A549 treated with dexamethasone at 1 μM for 4 hours (cell line): Measurements from ENCODE around the gene ZDHHC23. TPM values are rescaled to one million over a fixed set of nuclear protein-coding genes. Genes with fewer than 3 reads are reported as not detected.

ENCODE experiments used
- total RNA-seq: library from RNA; stranded (reverse); fragments of 200-300 nt; extraction: Qiagen RNA extraction; gene quantifications from 5 replicates; pipeline ENCODE4 v1.2.3, GENCODE V29; 2022

Gene ZDHHC23, protein sequence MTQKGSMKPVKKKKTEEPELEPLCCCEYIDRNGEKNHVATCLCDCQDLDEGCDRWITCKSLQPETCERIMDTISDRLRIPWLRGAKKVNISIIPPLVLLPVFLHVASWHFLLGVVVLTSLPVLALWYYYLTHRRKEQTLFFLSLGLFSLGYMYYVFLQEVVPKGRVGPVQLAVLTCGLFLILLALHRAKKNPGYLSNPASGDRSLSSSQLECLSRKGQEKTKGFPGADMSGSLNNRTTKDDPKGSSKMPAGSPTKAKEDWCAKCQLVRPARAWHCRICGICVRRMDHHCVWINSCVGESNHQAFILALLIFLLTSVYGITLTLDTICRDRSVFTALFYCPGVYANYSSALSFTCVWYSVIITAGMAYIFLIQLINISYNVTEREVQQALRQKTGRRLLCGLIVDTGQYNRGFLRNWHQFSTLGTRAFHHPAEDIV
- total RNA-seq = 2.4 to 4.0 TPM (median 3.5 TPM) in 5 replicates

DNA sequence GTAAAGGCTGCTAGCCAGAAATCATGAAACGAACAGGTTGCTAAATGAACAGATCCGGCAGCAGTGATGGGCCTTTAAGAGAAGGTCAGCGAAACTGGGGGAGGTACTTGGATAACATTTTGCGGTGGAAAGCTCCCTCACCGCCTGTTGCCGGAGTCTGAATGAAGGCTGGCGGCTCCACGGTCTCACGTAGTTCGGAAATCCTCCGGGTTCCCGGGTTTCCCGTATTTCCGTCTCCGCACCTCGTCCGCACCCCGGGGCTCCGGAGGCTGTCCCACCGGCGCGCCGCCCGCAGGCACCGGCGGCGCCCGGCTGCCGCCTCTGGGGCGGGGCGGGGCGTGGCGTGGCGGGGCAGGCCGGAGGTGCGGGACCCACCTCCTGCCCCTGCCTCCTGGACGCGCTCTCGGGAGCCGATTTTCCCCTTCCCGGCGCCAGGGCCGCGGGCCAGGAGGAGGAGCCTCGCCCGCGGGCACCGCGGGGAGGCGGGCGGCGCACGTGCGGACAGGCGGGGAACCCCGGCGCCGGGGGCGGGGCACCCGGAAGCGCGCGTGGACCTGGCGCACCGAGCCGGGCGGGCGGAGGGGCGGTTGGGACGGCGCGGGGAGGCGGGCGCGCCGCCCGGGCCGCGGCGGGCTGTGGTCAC, at the start of gene ZDHHC23:
TSS of gene ZDHHC23 (plus strand) at position 642 of the 643 bp plus-strand sequence. CDS start 790 bp downstream, outside the sequence.

Other genes starting within 250 kb of the ZDHHC23 start
- gene NAA50, start 201.8 kb upstream of the ZDHHC23 start, total RNA-seq = 135 to 171 TPM (median 162 TPM) in 5 replicates
- 16.3 to 25.4 TPM (median 24.0 TPM) in 5 replicates for gene ATP6V1A, start 201.0 kb upstream of the ZDHHC23 start, total RNA-seq
- gene GRAMD1C, start 109.2 kb upstream of the ZDHHC23 start, total RNA-seq = 0.52 to 1.8 TPM (median 0.72 TPM) in 5 replicates
- gene CCDC191, start 108.5 kb downstream of the ZDHHC23 start, total RNA-seq = 1.4 to 2.1 TPM (median 1.7 TPM) in 5 replicates
- 21.5 to 25.7 TPM (median 23.4 TPM) in 5 replicates for gene QTRT2, start 108.7 kb downstream of the ZDHHC23 start, total RNA-seq
- not detected in 5 replicates for gene DRD3, start 231.0 kb downstream of the ZDHHC23 start, total RNA-seq